H9 (cell line): Measurements from ENCODE around the gene SIL1. TPM values are rescaled to one million over a fixed set of nuclear protein-coding genes. Genes with fewer than 3 reads are reported as not detected.

ENCODE experiments used
- DNase-seq: peaks from one replicate; pipeline ENCODE4 v3.0.0-alpha.2; 2017
- H2AFZ ChIP-seq: one replicate; pipeline ENCODE4 v1.6.1; 2013; ENCODE audit warnings: mild to moderate bottlenecking, low read length, control low read depth, moderate library complexity
- H2AK5ac ChIP-seq: 2 replicates; pipeline ENCODE4 v1.6.1; 2013; ENCODE audit warnings: low read length, control low read depth, mixed read lengths; ENCODE audit not compliant: insufficient read length
- H2BK120ac ChIP-seq: one replicate; pipeline ENCODE4 v1.6.1; 2013; ENCODE audit warnings: low read depth, mild to moderate bottlenecking, low read length, control low read depth, inconsistent platforms; ENCODE audit not compliant: poor library complexity, severe bottlenecking
- H2BK12ac ChIP-seq: 2 replicates; pipeline ENCODE4 v1.6.1; 2013; ENCODE audit warnings: low read length, control low read depth, mixed read lengths, low read depth; ENCODE audit not compliant: insufficient read length
- H2BK15ac ChIP-seq: 2 replicates; pipeline ENCODE4 v1.6.1; 2013; ENCODE audit warnings: low read depth, low read length, control low read depth
- H2BK20ac ChIP-seq: one replicate; pipeline ENCODE4 v1.6.1; 2013; ENCODE audit warnings: low read depth, mild to moderate bottlenecking, low read length, control low read depth, inconsistent platforms; ENCODE audit not compliant: poor library complexity, severe bottlenecking
- H2BK5ac ChIP-seq: 2 replicates; pipeline ENCODE4 v1.6.1; 2013; ENCODE audit warnings: low read length, control low read depth, mixed read lengths; ENCODE audit not compliant: insufficient read length
- H3K14ac ChIP-seq: 2 replicates; pipeline ENCODE4 v1.6.1; 2013; ENCODE audit warnings: low read length, control low read depth; ENCODE audit not compliant: insufficient read depth
- H3K18ac ChIP-seq: 2 replicates; pipeline ENCODE4 v1.6.1; 2013; ENCODE audit warnings: low read depth, mild to moderate bottlenecking, mixed read lengths, low read length, control low read depth; ENCODE audit not compliant: insufficient read length
- H3K23ac ChIP-seq: 2 replicates; pipeline ENCODE4 v1.6.1; 2013; ENCODE audit warnings: low read length, control low read depth, mixed read lengths, low read depth; ENCODE audit not compliant: insufficient read length
- H3K23me2 ChIP-seq: 2 replicates; pipeline ENCODE4 v1.6.1; 2013; ENCODE audit warnings: low read depth, mild to moderate bottlenecking, mixed read lengths, low read length, control low read depth; ENCODE audit not compliant: insufficient read length, poor library complexity, severe bottlenecking
- H3K27ac ChIP-seq: 2 replicates; pipeline ENCODE4 v1.5.1; 2013; ENCODE audit warnings: low read length, control low read depth, mixed read lengths, low read depth; ENCODE audit not compliant: insufficient read length
- H3K27me3 ChIP-seq: 2 replicates; pipeline ENCODE4 v1.6.1; 2013; ENCODE audit warnings: low read length, control low read depth, inconsistent platforms; ENCODE audit not compliant: insufficient read depth
- H3K4ac ChIP-seq: 2 replicates; pipeline ENCODE4 v1.6.1; 2013; ENCODE audit warnings: low read depth, mild to moderate bottlenecking, control low read depth, inconsistent platforms, low read length, moderate library complexity
- H3K4me1 ChIP-seq: 2 replicates; pipeline ENCODE4 v1.6.1; 2013; ENCODE audit warnings: low read length, control low read depth, inconsistent platforms; ENCODE audit not compliant: insufficient read depth
- H3K4me2 ChIP-seq: 2 replicates; pipeline ENCODE4 v1.6.1; 2013; ENCODE audit warnings: low read length, control low read depth, mixed read lengths; ENCODE audit not compliant: insufficient read length, insufficient read depth
- H3K56ac ChIP-seq: 2 replicates; pipeline ENCODE4 v1.6.1; 2013; ENCODE audit warnings: low read depth, mild to moderate bottlenecking, mixed read lengths, low read length, control low read depth; ENCODE audit not compliant: insufficient read length
- H3K79me1 ChIP-seq: 2 replicates; pipeline ENCODE4 v1.6.1; 2013; ENCODE audit warnings: low read depth, mild to moderate bottlenecking, moderate library complexity, low read length, control low read depth, inconsistent platforms; ENCODE audit not compliant: insufficient read depth, poor library complexity, severe bottlenecking
- H3K79me2 ChIP-seq: 2 replicates; pipeline ENCODE4 v1.6.1; 2013; ENCODE audit warnings: low read length, control low read depth, inconsistent platforms; ENCODE audit not compliant: insufficient read depth
- H3K9ac ChIP-seq: 2 replicates; pipeline ENCODE4 v1.6.1; 2013; ENCODE audit warnings: low read length, control low read depth, mixed read lengths; ENCODE audit not compliant: insufficient read length; ENCODE audit errors: extremely low read depth
- H3K9me3 ChIP-seq: one replicate; pipeline ENCODE4 v1.6.1; 2013; ENCODE audit warnings: low read depth, low read length, inconsistent platforms; ENCODE audit not compliant: control insufficient read depth
- H3T11ph ChIP-seq: one replicate; pipeline ENCODE4 v1.6.1; 2013; ENCODE audit warnings: mild to moderate bottlenecking, low read length, control low read depth, inconsistent platforms
- H4K20me1 ChIP-seq: one replicate; pipeline ENCODE4 v1.6.1; 2013; ENCODE audit not compliant: control insufficient read depth, insufficient read length, insufficient read depth
- H4K5ac ChIP-seq: 2 replicates; pipeline ENCODE4 v1.6.1; 2013; ENCODE audit warnings: low read depth, mild to moderate bottlenecking, mixed read lengths, low read length, control low read depth; ENCODE audit not compliant: insufficient read length
- H4K8ac ChIP-seq: replicated peaks from 2 replicates; pipeline ENCODE4 v1.6.1; 2013; ENCODE audit warnings: low read length, control low read depth, mixed read lengths, low read depth; ENCODE audit not compliant: insufficient read length
- H4K91ac ChIP-seq: 2 replicates; pipeline ENCODE4 v1.6.1; 2013; ENCODE audit warnings: low read depth, mild to moderate bottlenecking, moderate library complexity, mixed read lengths, low read length, control low read depth; ENCODE audit not compliant: insufficient read length
- H3K27ac Mint-ChIP-seq, 3 experiments: 2 replicates in 2 of 3; 3 replicates in 1 of 3; pipeline ENCODE4 v1.8.0; 2020 to 2021; ENCODE audit warnings: mixed read lengths in 3 of 3, mild to moderate bottlenecking in 1 of 3, moderate library complexity in 1 of 3
- H3K27me3 Mint-ChIP-seq: 2 replicates; pipeline ENCODE4 v1.8.0; 2021; ENCODE audit warnings: low read depth, mild to moderate bottlenecking, moderate library complexity, mixed read lengths
- H3K36me3 Mint-ChIP-seq, 3 experiments: 2 replicates in 2 of 3; 3 replicates in 1 of 3; pipeline ENCODE4 v1.8.0; 2020 to 2021; ENCODE audit warnings: low read depth in 3 of 3, mixed read lengths in 3 of 3; ENCODE audit not compliant: insufficient read depth in 1 of 3
- H3K4me1 Mint-ChIP-seq, 2 experiments: 2 replicates each; pipeline ENCODE4 v1.8.0; 2020; ENCODE audit warnings: mixed read lengths in 2 of 2
- H3K4me3 Mint-ChIP-seq, 2 experiments: 2 replicates in 1 of 2; 3 replicates in 1 of 2; pipeline ENCODE4 v1.8.0; 2020 to 2021; ENCODE audit warnings: mild to moderate bottlenecking in 2 of 2, mixed read lengths in 2 of 2, moderate library complexity in 1 of 2
- H3K9me3 Mint-ChIP-seq, 2 experiments: 2 replicates in 1 of 2; 3 replicates in 1 of 2; pipeline ENCODE4 v1.8.0; 2020; ENCODE audit warnings: mild to moderate bottlenecking in 2 of 2, mixed read lengths in 2 of 2, moderate library complexity in 1 of 2
- WGBS: extraction: QIAGEN DNeasy Blood & Tissue Kit; methylation state at CpG from one replicate; pipeline ENCODE4 v1.1.7; 2013; ENCODE audit warnings: missing lambda C conversion rate, low lambda C conversion rate, mixed read lengths; ENCODE audit not compliant: insufficient read length; ENCODE audit errors: extremely low coverage; 5-methylcytosine and 5-hydroxymethylcytosine counted together
- total RNA-seq: library from RNA; stranded (reverse); gene quantifications from 2 replicates; pipeline ENCODE4 v1.2.1, GENCODE V29; 2021
- TF ChIP-seq, protein P1 (sequence below): fragments of 200-600 bp; sonication (generic); conservative IDR thresholded peaks from 3 replicates; pipeline ENCODE4 v1.8.0; 2021; ENCODE audit warnings: antibody characterized with exemption, mild to moderate bottlenecking

The SIL1 gene
- total RNA-seq, 1 experiment from 2014 or later: 10.6 TPM

DNA sequence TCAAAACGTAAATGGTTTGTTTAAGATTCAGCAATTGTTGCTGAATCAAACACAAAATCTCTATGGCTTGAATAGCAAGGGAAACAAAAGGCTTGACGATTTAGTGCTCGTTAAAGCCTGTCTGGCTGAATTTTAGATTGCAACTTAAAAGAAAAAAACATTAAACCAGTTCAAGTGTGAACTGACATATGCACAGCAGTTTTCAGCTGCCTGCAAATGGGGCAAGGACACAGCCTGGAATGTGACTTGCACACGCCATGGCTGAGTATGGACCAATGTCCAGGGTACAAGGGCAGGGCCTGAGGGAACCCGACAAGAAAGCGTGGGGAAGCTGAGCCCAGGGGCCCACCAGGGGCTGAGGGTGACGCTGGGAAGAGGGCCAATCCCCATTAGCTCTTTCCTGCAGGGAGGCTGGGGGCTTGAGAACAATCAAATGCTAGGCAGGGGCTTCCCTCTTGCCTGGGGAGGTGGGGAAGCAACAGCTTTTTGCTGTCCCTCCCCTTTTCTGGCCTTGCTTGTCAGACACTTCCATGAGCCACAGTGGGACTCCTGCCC, 233.4 kb downstream of the SIL1 start:
- Histone ChIP-seq H2BK120ac (no peak overlapping the region), H4K91ac (no peak overlapping the region), H2BK12ac (no peak overlapping the region), H3K23me2 (no peaks in the 10 kb centered on the region), H3K56ac (no peak overlapping the region), H2BK15ac (no peak overlapping the region), H3K27me3 (no peaks in the 10 kb centered on the region), H4K5ac (no peak overlapping the region), H3K27ac (no peak overlapping the region), H2AFZ (no peak overlapping the region), H3K9me3 (no peaks in the 10 kb centered on the region), H3K9ac (no peak overlapping the region), H3K79me2 (no peaks in the 10 kb centered on the region), H3K4me2 (no peak overlapping the region), H2BK5ac (no peak overlapping the region), H3T11ph (no peak overlapping the region), H3K4me1 (peaks cover 5% of the 10 kb centered on the region; the same call in 1 of the 2 replicates), H4K20me1 (no peaks in the 10 kb centered on the region), H2BK20ac (no peak overlapping the region), H3K23ac (no peak overlapping the region), H3K79me1 (no peaks in the 10 kb centered on the region), H2AK5ac (no peak overlapping the region), H3K14ac (no peak overlapping the region), H3K4ac (no peak overlapping the region), H3K18ac (no peak overlapping the region), H4K8ac (no peak overlapping the region)
- WGBS: no CpG with 5 or more reads among the region's 7 CpGs
- DNase-seq: no peak
- no peak overlapping the region; a peak in 1 of 7 replicates for H3K27ac Mint-ChIP-seq
- H3K27me3 Mint-ChIP-seq: no peaks in the 10 kb centered on the region; the same call in 1 of the 2 replicates
- no peaks in the 10 kb centered on the region for H3K9me3 Mint-ChIP-seq
- TF ChIP-seq, protein P1, sequence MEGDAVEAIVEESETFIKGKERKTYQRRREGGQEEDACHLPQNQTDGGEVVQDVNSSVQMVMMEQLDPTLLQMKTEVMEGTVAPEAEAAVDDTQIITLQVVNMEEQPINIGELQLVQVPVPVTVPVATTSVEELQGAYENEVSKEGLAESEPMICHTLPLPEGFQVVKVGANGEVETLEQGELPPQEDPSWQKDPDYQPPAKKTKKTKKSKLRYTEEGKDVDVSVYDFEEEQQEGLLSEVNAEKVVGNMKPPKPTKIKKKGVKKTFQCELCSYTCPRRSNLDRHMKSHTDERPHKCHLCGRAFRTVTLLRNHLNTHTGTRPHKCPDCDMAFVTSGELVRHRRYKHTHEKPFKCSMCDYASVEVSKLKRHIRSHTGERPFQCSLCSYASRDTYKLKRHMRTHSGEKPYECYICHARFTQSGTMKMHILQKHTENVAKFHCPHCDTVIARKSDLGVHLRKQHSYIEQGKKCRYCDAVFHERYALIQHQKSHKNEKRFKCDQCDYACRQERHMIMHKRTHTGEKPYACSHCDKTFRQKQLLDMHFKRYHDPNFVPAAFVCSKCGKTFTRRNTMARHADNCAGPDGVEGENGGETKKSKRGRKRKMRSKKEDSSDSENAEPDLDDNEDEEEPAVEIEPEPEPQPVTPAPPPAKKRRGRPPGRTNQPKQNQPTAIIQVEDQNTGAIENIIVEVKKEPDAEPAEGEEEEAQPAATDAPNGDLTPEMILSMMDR: no peak
- no peak overlapping the region for H3K4me3 Mint-ChIP-seq
- no peaks in the 10 kb centered on the region for H3K36me3 Mint-ChIP-seq
- peaks cover 34 to 56% of the 10 kb centered on the region in 2 experiments for H3K4me1 Mint-ChIP-seq
